ENCODE data around the gene CCDC83.

The CCDC83 gene

DNA sequence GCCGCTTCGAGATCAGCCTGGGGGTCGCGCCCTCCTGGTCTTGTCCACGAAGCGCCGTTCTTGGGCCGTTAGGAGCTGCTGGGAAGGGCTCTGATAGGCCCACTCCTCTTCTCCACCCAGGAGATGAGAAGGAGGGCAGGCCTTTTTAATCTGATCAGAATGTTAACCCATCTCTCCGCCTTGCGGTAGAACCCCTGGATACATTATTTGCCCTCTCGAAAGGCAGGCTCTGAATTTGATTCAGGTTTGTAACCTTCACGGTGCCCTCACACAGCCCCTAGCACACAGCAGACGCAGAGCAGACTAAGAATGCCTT, at the start of gene CCDC83:
CCDC83 (plus strand) TSS at position 43 of the 316 bp plus-strand sequence. CDS start 9,741 bp downstream, outside the sequence.
- DNase-seq (ENCODE audit: low read depth in 2 of 2), result no peak

DNA sequence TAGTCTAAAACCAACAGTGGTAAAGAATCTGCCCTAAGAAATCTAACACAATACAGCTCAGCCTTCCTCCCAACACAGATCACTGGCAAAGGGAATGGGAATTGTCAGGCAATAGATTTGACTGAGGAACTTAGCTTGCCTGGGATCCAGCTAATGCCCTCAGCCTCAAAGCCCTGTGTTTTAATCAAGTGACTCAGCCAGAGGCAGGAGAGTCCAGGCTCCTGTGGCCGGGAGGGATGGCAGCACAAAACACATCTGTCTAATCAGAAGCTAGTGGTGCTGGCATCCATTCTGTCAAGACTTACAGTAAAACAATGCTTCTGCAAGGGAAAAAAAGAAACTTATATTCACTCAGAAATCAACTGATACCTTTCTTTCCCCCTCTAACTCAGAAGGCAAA, 49.8 kb upstream of the CCDC83 start:
- no peak for DNase-seq (ENCODE audit: low read depth in 2 of 2)

DNA sequence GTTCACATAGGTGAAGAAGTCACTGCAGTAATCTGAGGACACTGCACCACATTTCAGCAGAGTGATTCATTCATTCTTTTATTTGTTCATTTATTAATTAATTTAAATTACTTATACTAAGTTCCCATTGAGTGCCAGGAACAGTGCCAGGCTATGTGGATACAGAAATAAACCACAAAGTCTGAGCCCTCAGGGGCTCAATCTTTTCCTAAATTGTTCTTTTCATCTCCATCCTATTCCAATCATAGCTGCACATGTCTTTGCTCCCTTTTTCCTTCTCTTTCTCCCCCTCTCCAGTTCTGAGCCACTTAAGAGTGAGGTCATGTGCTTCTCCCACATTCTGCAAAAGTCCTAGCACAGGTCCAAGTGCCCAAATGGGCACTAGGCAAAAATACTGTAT, 49.2 kb upstream of the CCDC83 start:
- DNase-seq (ENCODE audit: low read depth in 2 of 2), result no peak

- DNase-seq (ENCODE audit: low read depth in 2 of 2), result no peak
Measured at GRCh38 chr11:85806876-85807275, 48.3 kb upstream of the CCDC83 start.

GRCh38 chr11:85809191-85809590, 46.0 kb upstream of the CCDC83 start:
- DNase-seq (ENCODE audit: low read depth in 2 of 2), result no peak

DNA sequence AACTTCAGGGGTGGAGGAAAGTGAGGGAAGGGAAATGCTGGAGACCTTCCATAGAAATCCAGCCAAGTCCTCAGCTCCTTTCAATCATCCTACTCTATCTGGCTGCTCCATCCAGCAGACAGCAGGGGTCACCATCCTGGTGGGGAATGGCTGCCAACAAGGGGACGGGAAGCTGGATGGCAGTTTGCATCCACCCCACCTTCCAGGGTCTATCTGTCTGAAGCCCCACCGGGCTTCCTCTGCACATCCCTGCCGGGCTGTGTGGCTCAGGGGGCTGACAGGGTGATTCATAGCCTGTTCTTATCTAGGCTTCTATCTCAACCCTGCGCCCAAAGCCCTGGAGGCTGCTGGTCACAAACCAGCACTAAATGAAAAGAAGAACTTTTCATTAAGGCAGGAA, 45.3 kb upstream of the CCDC83 start:
- peak in 1 of 2 donors; percentile 13 for DNase-seq (ENCODE audit: low read depth in 2 of 2)

DNA sequence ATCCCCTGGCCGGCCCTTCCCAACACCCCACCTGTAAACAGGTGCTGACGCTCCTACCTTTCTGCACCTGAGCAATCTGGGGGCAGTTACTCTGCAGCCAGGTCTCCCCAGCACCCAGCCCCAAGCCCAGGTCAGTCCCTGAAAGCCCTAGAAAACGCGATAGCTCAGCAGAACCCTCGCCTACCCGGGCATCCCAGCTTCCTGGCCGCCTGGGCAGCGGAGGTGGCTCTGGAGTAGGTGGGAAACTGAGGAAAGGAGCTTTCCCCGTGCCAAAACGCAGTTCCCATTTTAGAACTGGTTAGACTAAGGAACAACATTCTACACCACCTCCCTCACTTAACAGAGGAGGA, 44.7 kb upstream of the CCDC83 start:
- no peak for DNase-seq (ENCODE audit: low read depth in 2 of 2)

DNA sequence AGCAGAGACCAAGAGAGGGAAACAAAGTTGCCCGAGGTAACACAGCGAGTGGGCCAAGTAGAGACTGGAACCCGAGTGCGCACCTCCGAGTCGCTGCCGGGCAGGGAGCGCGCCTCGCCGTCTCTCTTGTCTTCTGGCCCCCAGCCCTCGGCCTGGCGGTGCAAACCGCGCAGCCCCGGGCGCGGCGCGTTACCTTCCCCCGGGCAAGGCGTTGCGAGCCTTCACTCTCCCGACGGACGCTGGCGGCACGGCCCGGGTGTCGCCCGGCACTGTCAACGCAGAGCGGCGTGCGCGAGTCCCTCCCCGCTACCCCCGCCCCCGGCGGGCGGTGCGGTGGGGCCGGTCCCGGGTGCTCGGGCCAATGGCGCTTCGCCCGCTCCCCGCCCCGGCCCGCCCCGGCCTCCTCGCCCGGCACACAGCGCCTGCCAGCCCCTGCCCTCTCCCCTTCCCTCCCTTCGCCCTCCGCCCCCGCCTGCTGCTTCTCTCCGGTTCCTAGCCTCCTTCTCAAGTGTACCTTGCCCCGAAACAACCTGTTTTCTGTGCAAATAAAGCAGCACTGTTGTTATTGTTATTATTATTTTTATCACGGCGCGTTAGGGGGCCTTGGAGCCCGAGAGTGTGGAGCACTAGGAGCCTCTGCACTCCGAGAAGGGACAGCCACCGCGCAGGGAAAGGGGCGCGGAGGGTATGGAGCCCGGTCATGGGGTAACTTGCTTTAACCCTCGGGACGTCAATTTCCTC, 44.1 kb upstream of the CCDC83 start, which contains the start of gene SYTL2:
SYTL2 (minus strand) TSS at position 271 of the 741 bp plus-strand sequence. CDS start 53,416 bp downstream, outside the sequence.
- DNase-seq (ENCODE audit: low read depth in 2 of 2), result peak; percentile 53 to 65

- DNase-seq (ENCODE audit: low read depth in 2 of 2), result no peak
Measured at GRCh38 chr11:85811624-85812023, 43.6 kb upstream of the CCDC83 start.

- DNase-seq (ENCODE audit: low read depth in 2 of 2), result no peak
Measured at GRCh38 chr11:85813721-85814120, 41.5 kb upstream of the CCDC83 start.

DNA sequence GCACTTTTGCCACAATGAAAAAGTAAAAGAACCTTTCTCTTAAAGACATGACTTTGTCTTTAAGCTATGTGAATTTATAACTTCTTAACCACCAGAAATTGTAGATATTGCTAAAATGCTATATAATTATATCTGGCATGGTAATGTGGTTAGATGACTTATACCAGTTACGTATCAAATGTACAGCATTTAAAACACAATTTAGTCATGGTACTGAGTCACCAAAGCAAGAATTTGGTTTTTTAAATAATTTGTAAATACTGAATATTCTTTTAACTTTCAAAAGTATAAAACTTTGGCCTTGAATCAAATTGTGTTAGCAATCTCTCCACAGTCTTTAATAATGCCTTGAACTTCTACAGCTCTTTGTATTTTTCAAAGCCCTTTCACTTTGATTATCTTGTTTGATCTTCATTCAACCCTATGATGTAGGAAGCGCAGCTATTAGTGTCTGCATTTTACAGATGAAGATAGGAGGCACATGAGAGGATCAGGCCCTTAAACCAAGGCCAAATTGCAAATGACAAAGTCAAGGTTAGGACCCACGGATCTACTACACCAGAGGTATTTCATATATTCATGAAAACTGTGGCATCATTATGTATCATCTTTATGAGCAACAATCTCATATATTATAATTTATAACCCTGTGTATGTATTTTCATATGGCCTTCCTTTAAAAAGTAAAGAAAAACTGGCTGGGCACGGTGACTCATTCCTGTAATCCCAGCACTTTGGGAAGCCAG, 39.8 kb upstream of the CCDC83 start:
- DNase-seq (ENCODE audit: low read depth in 2 of 2), result no peak

DNA sequence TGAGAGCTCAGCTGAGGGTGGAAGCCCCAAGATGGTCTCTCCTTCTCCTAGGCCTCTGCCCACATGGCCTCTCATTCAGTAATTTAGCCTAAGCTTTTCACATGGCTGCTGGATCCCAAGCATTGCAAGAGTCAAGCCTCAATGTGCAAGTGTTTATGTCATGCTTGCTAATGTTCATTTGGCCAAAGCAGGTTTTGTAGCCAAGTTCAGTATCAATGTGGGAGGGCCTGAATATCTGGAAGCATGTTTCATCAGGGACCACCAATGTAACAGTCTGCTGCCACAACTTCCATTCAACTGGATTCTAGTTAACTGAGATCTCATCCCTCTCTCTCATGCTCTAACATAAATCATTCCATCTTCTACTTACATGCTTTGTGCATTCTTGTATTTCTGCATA, 35.7 kb upstream of the CCDC83 start:
- no peak for DNase-seq (ENCODE audit: low read depth in 2 of 2)

DNA sequence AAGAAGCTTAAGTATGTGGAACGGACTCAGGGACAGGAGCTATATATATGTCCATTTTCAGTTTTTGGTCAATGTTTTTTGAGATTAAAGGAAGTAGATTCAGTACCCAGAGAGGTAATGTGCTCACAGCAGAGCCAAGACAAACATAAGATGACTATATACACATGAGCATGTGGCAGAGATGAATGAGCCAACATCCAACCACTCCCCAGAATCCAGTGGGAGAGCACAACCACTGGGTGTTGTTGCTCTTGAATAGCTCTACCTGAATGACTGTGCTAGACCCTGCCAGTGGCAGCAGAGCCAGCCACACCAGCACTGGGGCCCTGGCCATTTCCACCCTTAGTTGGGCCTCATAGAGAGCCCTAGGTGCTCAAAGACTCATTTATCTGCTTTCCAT, 33.5 kb upstream of the CCDC83 start:
- DNase-seq (ENCODE audit: low read depth in 2 of 2), result no peak

DNA sequence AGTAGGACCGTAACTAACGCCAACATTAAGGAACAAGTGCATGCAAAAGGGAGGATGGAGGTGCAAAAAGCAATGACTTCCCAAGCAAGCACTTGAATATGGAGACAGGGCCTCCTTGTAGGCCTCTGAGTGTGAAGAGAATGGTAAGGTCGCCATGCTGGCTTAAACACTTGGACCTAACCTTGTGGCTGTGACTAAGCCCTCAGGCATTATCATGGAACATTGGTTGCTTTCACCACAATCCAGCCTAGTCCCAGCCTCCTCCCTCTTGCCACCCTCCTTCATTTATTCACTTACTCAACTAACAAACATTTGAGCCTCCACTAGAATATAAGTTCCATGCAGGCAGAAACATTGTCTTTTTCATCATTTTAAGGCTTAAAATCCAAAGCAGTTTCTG, 32.4 kb upstream of the CCDC83 start:
- no peak for DNase-seq (ENCODE audit: low read depth in 2 of 2)

- peak in 1 of 2 donors; percentile 4 for DNase-seq (ENCODE audit: low read depth in 2 of 2)
Measured at GRCh38 chr11:85823816-85824215, 31.4 kb upstream of the CCDC83 start.

DNA sequence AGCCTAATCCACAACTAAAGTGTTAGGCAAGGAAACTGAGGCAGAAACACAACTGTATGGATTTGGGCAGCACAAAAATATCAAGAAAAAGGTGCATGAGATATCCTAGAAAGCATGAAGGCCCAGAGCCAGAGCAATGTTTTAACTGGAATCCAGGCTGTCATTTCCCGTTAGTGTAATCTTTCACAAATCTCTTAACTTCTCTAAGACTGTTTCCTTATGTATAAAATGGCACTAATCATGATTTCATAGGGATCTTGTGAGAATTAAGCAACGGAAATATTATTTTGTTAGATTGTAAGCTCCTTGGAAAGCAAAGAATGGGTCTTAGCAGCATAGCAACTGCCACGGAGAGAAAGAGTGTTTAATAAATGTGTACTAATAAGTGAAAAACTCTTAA, 29.6 kb upstream of the CCDC83 start:
- DNase-seq (ENCODE audit: low read depth in 2 of 2), result no peak

DNA sequence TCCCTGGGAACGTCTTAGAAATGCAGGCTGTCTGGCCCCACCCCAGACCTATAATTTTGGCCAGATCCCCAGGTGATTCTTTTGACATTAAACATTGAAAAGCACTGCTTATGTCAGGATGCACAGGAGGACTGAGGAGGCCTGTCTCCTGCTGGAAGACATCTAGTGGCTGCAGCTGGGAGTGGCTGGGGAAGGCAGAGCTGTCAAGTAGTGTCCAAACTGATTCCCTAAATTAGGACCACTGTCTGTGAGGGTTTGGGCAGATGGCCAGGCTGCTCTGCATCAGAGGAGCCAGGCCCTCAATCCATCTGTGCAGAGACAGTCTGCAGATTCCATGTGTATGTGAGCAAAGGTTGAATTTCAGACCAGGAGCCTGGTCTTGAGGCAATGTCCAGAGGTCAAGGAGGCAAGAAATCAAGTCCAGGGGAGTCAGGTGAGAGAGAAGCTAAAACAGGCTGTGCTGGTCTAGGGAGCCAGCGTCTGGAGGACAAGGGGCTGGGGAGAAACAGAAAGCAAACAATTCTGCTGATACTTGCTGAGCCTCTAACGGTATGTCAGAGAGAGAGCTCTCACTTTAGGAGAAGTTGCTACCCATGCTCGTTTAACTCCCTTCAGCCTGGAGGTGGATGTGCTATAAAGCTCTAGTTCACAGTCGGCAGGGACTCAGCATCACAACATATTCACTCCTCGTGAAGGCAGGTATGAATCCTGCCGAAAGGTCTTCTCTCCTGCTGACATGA, 28.9 kb upstream of the CCDC83 start:
- no peak for DNase-seq (ENCODE audit: low read depth in 2 of 2)

- DNase-seq (ENCODE audit: low read depth in 2 of 2), result no peak
Measured at GRCh38 chr11:85827748-85828639, 27.2 kb upstream of the CCDC83 start.

- DNase-seq (ENCODE audit: low read depth in 2 of 2), result no peak
Measured at GRCh38 chr11:85828640-85828978, 26.6 kb upstream of the CCDC83 start.

GRCh38 chr11:85829172-85829571, 26.0 kb upstream of the CCDC83 start:
- no peak for DNase-seq (ENCODE audit: low read depth in 2 of 2)

DNA sequence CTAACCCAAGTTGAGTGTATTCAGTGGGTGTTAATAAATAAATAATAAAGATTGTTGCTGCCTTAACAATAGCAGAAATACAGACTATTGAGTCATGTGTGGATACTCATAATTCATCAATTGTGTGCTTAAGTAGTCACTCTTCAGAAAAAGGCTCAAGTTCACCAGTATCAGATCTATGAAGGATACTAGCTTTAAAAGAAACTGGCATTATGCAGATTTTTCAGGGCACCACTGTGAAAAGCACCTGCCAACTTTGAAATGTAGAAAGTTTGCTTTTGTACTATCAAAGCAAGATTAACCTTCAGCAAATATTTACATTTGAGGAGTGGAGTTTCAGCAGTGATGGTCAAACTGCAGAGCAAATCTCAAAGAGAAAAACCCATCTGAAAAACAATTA, 24.1 kb upstream of the CCDC83 start:
- DNase-seq (ENCODE audit: low read depth in 2 of 2), result no peak

GRCh38 chr11:85835263-85835662, 19.9 kb upstream of the CCDC83 start:
- DNase-seq (ENCODE audit: low read depth in 2 of 2), result no peak

Data from stimulated activated CD8-positive, alpha-beta memory T cell treated with anti-CD3 and anti-CD28 coated beads, Interleukin-15, amount 100 ng/mL, for 4 hours (primary cell).